Epithelial cell of esophagus (primary cell): ENCODE measurements around the gene DYSF.

Experiments used
- DNase-seq: peaks from one replicate; pipeline ENCODE4 v3.0.0; 2010; ENCODE audit warnings: low read depth
- H3K4me3 ChIP-seq: 2 replicates; pipeline ENCODE4 v1.5.1; 2011; ENCODE audit warnings: mild to moderate bottlenecking, low read length, control low read depth
- TF ChIP-seq, protein P1 (sequence below): IDR thresholded peaks from 2 replicates; pipeline ENCODE4 v1.5.1; 2011; ENCODE audit warnings: low read depth, mild to moderate bottlenecking, low read length, control low read depth, inconsistent platforms; ENCODE audit not compliant: insufficient read depth; ENCODE audit errors: missing control alignments

Gene DYSF

DNA sequence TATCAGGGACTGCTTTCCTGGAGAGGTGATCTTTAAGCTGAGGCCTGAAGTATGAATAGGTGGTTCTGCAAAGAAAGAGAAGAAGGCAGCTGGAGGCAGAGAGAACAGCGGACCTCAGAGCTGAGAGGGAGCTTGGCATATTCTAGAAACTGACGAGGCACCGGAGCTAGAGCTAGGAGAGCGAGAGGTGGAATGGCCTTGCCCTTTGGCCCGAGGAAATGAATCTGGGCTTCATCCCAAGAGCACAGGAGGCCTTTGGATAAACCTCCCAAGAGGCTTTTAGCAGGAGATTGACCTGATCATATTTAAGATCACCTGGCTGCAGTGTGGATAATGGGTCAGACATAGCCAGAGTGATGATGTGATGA lies 7.9 kb downstream of the DYSF start:
- no peak for DNase-seq
- no peak overlapping the region for H3K4me3 ChIP-seq
- TF ChIP-seq, protein P1, sequence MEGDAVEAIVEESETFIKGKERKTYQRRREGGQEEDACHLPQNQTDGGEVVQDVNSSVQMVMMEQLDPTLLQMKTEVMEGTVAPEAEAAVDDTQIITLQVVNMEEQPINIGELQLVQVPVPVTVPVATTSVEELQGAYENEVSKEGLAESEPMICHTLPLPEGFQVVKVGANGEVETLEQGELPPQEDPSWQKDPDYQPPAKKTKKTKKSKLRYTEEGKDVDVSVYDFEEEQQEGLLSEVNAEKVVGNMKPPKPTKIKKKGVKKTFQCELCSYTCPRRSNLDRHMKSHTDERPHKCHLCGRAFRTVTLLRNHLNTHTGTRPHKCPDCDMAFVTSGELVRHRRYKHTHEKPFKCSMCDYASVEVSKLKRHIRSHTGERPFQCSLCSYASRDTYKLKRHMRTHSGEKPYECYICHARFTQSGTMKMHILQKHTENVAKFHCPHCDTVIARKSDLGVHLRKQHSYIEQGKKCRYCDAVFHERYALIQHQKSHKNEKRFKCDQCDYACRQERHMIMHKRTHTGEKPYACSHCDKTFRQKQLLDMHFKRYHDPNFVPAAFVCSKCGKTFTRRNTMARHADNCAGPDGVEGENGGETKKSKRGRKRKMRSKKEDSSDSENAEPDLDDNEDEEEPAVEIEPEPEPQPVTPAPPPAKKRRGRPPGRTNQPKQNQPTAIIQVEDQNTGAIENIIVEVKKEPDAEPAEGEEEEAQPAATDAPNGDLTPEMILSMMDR = no peak

DNA sequence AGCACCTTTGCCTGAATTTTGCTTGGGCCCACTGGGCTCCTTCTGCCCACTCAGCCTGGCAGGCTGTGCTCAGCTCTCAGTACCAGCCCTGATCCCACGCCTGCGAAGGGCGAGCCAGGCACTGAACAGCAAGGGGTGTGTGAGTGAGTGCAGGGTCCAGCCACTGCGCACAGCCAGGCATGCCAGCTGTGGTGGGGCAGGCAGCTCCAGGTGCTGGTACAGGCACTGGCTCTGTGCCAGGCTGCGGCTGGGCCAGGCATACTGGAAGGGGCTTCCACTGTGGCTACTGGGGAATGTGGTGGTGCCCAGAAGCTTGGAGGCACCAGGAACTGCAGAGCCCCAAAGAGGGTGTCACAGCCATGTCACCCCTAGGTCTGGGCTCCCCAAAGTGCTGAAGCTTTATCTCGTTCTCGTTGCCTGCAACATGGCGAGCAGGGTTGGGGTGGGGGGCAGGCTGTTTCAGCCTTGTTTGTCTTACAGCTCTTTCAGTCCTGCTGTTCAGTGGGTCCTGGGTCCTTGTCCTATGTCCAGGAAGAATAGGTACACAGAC lies 8.8 kb downstream of the DYSF start:
- no peak for DNase-seq
- H3K4me3 ChIP-seq = no peak overlapping the region
- TF ChIP-seq, protein P1 = no peak

DNA sequence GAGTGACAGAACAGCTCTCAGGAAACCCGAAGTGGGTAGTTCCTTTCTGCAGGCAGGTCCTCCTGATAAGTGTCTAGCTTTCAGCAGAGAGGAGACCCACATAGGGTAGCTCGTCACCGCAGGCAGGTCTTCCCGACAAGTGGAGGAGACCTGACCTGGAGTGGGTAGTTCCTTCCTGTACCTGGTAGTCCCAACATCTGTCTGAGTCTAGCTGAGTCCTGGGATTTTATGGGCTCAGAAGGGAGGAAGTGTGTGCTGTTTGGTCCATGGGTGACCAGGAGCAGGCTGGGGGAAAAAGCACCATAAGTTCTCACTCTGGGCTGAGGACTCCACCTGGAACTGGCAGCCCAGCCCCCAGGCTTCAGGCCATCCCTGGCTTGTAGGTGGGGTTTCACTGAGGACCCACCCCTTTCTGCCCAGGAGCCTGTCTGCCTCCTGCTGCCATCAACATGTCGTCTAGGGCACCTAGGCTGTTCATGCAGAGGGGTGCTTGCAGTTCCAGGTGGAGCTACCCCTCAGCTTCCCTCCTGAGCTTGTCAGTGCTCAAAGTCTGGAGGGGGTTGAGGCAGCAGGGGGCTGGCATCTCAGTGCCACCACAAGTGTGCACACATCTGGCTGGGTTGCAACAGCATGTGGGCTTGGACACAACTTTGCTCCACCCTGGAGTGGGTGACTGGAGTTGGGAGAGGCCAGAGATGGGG lies 9.4 kb downstream of the DYSF start:
- TF ChIP-seq, protein P1 = no peak
- DNase-seq = no peak
- no peak overlapping the region for H3K4me3 ChIP-seq

DNA sequence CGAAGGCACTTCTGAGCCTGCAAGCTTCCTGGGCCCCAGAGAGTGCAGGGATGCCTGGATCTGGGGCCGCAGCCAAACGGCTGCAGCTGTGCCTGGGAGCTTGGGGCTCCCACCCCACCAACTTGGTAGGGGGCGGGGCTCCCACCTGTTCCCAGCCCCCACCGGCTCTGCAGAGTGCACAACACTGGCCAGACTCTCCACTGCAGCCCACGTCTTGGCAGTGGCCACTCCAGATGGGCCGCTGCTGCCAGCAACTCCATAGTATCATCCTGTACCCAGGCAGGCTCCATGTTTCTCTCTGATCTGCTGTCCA lies 9.9 kb downstream of the DYSF start:
- TF ChIP-seq, protein P1 = no peak
- H3K4me3 ChIP-seq = no peak overlapping the region
- DNase-seq = no peak

DNA sequence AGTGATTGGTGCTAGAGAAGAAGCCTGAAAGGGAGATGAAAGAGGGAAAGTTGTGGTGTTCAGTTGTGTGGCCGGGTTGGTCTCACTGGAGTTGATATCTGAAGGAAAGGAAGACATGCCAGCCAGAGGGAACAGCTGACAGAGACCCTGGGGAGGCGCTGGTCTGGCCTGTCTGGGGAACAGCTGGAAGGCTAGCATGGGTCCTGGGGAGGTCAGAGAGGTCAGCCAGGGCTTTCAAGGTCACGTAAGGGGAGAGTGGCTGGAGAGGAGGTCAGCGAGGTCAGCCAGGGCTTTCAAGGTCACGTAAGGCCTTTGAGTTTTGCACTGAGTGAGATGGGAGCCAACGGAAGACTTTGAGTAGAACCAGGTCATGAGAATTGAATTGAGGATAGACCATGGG lies 11.0 kb downstream of the DYSF start:
- TF ChIP-seq, protein P1 = no peak
- no peak overlapping the region for H3K4me3 ChIP-seq
- no peak for DNase-seq

DNA sequence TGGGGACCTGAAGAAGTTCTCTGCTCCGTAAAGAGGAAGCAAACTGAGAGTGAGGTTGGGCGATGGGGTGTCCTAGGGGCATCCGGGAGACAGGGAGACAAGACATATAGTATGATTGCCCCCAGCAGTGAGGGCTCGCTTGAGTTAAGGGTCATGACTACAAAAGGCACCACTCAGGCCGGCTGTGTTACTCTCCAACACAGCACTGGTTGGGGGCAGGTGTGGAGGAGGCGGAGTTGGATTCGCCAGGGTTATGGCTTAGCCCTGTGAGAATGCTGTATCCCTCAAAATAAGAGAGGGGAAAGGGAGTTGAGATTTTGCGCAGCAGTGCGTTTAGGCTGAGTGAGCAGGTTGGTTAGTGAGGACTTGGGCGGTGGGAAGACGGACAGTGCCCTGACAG lies 12.0 kb downstream of the DYSF start:
- no peak for DNase-seq
- H3K4me3 ChIP-seq = no peak overlapping the region
- TF ChIP-seq, protein P1 = no peak

DNA sequence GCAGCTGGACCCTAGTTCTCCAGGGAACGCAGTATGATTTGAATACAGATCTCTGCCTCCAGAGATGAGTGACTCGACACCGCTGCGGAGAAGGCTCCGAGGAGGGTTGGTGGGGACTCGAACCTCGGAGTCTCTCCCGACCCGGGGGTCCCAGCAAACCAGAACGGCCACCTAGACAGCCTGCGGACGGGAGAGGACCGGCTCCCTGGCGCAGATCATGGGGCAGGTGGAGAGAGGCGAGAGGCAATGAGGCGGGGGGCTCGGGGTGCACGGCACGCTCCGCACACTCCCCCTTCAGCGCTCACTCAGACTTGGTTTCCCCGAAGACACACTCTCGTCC lies 12.6 kb downstream of the DYSF start:
- peak overlapping the region; percentile 54 for H3K4me3 ChIP-seq
- TF ChIP-seq, protein P1 = no peak
- no peak for DNase-seq
